ENCODE data around the gene PTGES3.
A peak's percentile ranks its signal among the peaks of the same experiment; 100 is the strongest.
"Not testable (repeated sequence)": the region's sequence is repeated elsewhere in the genome, so short reads cannot be mapped to it uniquely, and the experiment has no call there.

The PTGES3 gene

DNA sequence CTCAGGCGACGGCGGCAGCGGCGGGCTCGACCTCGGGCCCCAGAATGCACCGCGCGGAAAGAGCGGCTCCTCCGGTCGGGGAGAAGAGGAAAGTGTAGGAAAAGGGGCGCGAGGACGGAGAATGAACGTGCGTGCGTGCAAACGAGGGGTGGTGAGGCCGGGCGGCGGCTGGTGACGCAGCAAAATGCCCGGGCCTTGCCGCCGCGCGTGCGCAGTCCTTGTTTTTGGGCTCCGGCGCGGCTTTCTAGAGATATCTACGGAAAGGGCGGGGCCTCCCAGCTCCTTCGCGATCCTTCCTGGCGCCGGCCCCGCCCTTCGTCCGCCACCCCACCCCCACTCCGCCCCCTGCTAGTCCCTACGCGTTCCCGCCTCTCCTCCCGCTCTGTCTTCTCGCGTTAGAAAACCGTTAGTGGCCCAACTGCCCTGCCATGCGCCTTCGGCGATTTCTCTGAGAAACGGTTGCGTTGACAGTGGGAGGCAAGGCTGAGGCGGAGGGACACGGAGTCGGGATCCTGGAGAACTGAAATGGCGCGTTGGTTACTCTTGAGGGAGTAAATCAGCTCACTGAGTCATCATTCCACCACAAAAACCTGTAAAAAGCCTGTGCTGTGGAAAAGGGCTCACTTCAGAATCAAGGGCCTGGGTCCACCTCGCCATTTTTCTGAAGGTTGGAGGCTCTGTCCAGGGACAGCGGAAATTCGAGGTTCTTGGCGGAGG, at the start of gene PTGES3:
PTGES3 (minus strand) TSS at position 156 of the 717 bp plus-strand sequence. CDS start 285 bp downstream, outside the sequence.
- peak; percentile 97 for DNase-seq (ENCODE audit: low spot score)

- DNase-seq (ENCODE audit: low spot score), result no peak
Measured at GRCh38 chr12:56728139-56728861, 40.2 kb upstream of the PTGES3 start.

GRCh38 chr12:56726196-56726675, 38.2 kb upstream of the PTGES3 start:
- not testable (repeated sequence) for DNase-seq (ENCODE audit: low spot score)

DNA sequence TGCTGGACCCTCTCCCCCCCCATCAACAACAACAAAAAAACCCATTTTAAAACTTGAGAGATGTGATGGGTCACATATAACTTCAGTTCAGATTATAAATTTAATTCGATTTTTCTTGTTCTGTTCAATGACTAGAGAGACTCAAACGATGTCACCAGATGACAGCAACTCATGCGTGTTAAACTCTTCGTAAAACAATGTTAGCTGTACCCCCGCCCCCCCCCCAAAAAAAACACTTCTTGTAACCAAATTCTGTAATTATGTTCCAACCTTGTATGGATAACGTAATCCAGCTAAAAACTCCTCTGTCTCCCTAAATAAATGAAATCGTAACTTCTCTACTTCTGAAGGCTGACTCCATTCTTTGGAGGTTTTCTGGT, 37.6 kb upstream of the PTGES3 start:
- DNase-seq (ENCODE audit: low spot score), result no peak

GRCh38 chr12:56724972-56725722, 37.1 kb upstream of the PTGES3 start, which contains the start of gene NACA:
NACA (minus strand) TSS chr12:56725299; CDS start chr12:56724521, 778 bp downstream.
- peak; percentile 99 for DNase-seq (ENCODE audit: low spot score)

DNA sequence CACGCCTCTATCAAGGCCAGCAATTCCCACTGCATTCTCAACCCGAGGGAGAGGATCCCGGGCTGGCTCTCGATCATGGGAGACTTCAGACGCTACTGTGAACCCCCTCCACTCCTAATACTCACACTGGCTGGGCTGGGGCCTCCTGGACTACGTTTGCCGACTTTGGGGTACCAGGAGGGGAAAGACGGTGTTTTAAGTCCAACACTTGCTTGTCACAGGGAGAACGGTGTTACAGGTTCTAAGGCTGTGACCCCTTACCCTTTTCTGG, 36.6 kb upstream of the PTGES3 start:
- no peak for DNase-seq (ENCODE audit: low spot score)

DNA sequence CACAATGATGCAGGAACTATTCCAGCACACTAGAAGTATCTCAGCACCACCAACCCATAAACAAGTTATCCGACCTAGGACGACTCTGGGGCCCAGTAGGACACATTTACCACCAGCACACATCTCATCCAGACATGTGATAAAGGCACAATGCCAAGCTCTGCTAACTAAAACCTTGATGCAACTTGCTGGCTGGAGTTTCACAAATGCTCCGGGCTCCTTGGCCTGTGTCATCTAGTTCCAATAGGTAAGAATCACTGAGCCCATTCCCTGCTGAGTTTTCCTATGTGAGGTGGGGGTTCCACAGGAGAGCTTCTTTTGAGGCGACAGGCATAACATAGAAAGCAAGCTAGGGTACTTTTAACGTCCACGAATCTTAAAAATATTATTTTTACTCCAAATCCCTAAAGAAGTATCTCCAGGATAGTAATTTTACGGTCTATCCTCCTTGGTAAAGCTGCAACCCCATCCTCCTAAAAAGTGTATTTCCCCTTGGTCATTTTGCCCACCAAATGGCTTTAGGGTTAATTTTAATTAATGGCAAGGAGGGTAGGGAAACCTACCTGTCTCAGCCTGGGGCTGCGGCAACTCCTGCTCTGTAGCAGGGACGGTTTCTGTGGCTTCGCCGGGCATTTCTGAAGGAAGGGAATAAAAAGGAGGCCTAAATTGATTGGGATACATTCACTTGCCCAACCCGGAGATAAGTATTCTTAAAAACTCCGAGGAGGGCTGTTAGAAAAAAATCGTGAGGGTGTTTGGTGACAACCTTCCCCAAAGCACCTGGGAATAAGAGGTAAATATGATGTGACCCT, 36.0 kb upstream of the PTGES3 start:
- no peak for DNase-seq (ENCODE audit: low spot score)

GRCh38 chr12:56723352-56723751, 35.3 kb upstream of the PTGES3 start:
- DNase-seq (ENCODE audit: low spot score), result no peak

GRCh38 chr12:56722832-56723231, 34.7 kb upstream of the PTGES3 start:
- DNase-seq (ENCODE audit: low spot score), result no peak

- no peak for DNase-seq (ENCODE audit: low spot score)
Measured at GRCh38 chr12:56721721-56722120, 33.6 kb upstream of the PTGES3 start.

DNA sequence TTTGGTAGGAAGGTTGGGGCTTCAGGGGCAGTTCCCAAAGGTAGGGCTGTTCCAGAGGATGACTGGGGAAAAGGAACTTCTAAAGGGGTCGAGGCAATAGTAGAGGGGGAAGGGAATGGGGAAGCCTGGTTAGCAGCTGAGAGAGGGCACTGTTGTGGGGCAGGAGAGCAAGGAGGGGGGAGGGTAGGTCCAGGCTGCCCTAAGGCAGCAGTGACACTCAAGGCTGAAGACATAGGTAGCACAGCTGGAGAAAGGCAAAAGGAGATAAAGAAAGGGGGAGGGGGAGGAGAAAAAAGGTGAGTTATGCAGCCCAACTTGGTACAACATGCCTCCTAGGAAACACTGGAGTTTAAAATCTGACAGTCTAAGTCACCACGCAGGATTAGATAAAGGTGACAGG, 33.1 kb upstream of the PTGES3 start:
- no peak for DNase-seq (ENCODE audit: low spot score)

- DNase-seq (ENCODE audit: low spot score), result no peak
Measured at GRCh38 chr12:56720731-56721151, 32.7 kb upstream of the PTGES3 start.

- DNase-seq (ENCODE audit: low spot score), result no peak
Measured at GRCh38 chr12:56719056-56719455, 31.0 kb upstream of the PTGES3 start.

GRCh38 chr12:56718636-56719035, 30.6 kb upstream of the PTGES3 start:
- DNase-seq (ENCODE audit: low spot score), result no peak

GRCh38 chr12:56718149-56718548, 30.1 kb upstream of the PTGES3 start:
- DNase-seq (ENCODE audit: low spot score), result no peak

DNA sequence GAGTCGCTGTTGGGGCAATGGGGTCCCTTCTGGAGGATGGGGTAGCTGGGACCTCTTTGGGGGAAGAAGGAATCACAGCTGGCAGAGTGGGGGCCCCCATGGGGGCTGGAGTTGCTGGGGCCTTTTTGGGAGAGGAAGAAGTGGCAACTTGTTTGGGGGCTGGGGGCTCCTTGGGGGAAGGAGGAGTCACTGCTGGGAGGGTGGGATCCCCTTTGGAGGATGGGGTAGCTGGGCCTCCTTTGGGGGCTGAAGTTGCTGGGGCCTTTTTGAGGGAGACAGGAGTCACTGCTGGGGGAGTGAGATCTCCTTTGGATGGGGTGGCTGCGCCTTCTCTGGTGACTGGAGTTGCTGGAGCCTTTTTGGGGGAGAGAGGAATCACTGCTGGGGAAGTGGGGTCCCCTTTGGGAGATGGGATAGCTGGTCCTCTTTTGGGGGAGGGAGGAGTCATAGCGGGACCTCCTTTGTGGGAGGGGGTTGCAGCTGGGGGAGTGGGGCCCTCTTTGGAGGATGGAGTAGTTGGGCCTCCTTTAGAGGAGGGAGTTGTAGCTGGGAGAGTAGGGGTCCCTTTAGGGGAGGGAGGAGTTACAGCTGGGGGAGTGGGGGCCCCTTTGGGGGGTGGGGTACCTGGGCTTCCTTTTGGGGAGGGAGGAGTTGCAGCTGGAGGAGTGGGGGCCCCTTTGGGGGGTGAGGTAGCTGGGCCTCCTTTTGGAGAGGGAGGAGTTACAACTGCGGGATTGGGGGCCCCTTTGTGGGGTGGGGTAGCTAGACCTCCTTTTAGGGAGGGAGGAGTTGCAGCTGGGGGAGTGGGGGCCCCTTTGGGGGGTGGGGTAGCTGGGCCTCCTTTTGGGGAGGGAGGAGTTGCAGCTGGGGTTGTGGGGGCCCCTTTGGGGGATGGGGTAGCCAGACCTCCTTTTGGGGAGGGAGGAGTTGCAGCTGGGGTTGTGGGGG, 29.1 kb upstream of the PTGES3 start:
- DNase-seq (ENCODE audit: low spot score), result no peak

GRCh38 chr12:56716458-56716857, 28.4 kb upstream of the PTGES3 start:
- DNase-seq (ENCODE audit: low spot score), result no peak

GRCh38 chr12:56715798-56716197, 27.7 kb upstream of the PTGES3 start:
- no peak for DNase-seq (ENCODE audit: low spot score)

DNA sequence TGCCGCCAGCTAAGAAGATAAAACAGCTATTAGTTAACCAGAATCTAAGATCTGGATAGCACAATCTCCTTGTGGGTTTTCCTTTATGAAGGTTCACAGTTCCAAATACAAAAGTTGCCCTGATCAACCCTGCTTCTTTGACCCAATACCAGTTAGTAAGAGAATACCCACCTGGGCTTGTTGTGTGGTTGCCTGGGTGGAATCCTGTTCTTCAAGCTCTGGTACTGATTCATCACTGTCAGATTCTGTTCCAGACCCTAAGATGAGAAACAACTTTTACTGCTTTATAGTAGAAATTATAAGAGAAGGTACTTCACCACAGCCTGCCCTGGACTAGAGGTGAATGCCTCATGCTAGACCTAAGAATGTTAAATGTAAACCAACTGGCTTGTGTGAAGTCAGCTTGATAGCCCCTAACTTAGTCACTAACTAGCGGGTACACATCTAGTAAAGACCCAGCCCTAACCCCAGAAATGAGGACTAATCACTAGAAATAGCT, 26.4 kb upstream of the PTGES3 start:
- DNase-seq (ENCODE audit: low spot score), result no peak

DNA sequence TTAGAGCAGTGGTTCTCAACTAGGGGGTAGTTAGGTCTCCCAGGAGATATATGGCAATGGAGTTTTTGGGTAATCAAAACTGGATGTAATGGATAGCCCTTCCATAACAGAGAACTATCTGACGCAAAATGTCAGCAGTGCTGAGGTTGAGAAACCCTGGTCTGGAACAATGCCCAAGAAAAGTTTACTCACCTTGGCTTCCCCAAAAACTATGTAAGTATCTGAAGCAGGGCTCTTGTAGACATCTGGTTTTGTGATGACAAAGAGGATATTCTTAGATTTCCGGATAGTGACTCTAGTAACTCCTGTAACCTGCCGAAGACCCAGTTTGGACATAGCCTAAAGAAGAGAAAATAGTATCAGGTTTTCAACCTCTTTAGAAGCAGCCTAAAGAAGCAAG, 25.3 kb upstream of the PTGES3 start:
- no peak for DNase-seq (ENCODE audit: low spot score)
